ENCODE data around the gene PSME3IP1. TPM values are rescaled to one million over a fixed set of nuclear protein-coding genes. Genes with fewer than 3 reads are reported as not detected.

The PSME3IP1 gene
- total RNA-seq, 1 experiment from 2014 or later, result 103 TPM

DNA sequence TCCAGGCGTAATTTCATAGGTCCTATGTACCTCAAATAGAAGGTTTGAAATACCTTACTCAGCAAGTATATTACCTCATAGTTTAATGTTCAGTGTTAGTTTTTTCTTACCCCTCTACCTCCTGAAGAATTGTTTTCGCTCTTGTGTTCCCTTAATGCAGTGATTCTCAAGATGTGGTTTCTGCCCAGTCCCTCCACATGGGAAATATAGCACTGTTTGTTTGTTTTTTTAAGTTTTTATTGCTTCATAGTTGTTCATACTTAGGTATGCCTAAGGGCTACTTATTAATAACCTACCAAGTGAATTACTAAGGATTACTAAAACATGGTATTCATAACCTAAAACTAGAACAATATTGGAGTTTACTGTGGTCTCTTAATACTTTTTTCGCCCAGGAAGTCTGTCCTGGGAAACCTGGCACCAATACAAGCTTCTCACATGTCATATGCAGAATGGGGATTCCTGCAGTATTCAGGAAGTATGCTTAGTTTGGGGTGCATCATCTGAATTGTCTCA, 5.3 kb upstream of the PSME3IP1 start:
- Mint-ChIP-seq H3K4me3 (no peak overlapping the region), H3K9me3 (no peaks in the 10 kb centered on the region), H3K36me3 (ENCODE audit: insufficient read depth in 1 of 3, low read depth in 3 of 3) (peaks cover 0 to 3% (median 0%) of the 10 kb centered on the region in 3 experiments; a peak in 2 of 7 replicates), H3K27me3 (ENCODE audit: low read depth) (no peaks in the 10 kb centered on the region), H3K4me1 (peaks cover 15 to 17% of the 10 kb centered on the region in 2 experiments), H3K27ac (no peak overlapping the region)
- H2BK20ac ChIP-seq (ENCODE audit: low read depth, low read length, poor library complexity, severe bottlenecking), result no peak overlapping the region
- no peak for DNase-seq
- H3K56ac ChIP-seq (ENCODE audit: insufficient read length, low read depth, low read length), result no peak overlapping the region
- no peak overlapping the region for H2BK120ac ChIP-seq (ENCODE audit: low read depth, low read length, poor library complexity, severe bottlenecking)
- no peak overlapping the region for H2BK12ac ChIP-seq (ENCODE audit: insufficient read length, low read depth, low read length)
- H3K18ac ChIP-seq (ENCODE audit: insufficient read length, low read depth, low read length), result no peak overlapping the region
- no peak overlapping the region for H4K8ac ChIP-seq (replicated peaks; ENCODE audit: insufficient read length, low read depth, low read length)
- H3K4me1 ChIP-seq (ENCODE audit: insufficient read depth, low read length), result no peaks in the 10 kb centered on the region
- H2BK15ac ChIP-seq (ENCODE audit: low read depth, low read length), result no peak overlapping the region
- H4K5ac ChIP-seq (ENCODE audit: insufficient read length, low read depth, low read length), result no peak overlapping the region
- no peak overlapping the region for H3K27ac ChIP-seq (ENCODE audit: insufficient read length, low read depth, low read length)
- peaks cover 14% of the 10 kb centered on the region; the same call in 1 of the 2 replicates for H3K79me2 ChIP-seq (ENCODE audit: insufficient read depth, low read length)
- no peak overlapping the region for H3K4ac ChIP-seq (ENCODE audit: low read depth, low read length)
- H3K9ac ChIP-seq (ENCODE audit: extremely low read depth, insufficient read length, low read length), result no peak overlapping the region
- TF ChIP-seq, protein P1, sequence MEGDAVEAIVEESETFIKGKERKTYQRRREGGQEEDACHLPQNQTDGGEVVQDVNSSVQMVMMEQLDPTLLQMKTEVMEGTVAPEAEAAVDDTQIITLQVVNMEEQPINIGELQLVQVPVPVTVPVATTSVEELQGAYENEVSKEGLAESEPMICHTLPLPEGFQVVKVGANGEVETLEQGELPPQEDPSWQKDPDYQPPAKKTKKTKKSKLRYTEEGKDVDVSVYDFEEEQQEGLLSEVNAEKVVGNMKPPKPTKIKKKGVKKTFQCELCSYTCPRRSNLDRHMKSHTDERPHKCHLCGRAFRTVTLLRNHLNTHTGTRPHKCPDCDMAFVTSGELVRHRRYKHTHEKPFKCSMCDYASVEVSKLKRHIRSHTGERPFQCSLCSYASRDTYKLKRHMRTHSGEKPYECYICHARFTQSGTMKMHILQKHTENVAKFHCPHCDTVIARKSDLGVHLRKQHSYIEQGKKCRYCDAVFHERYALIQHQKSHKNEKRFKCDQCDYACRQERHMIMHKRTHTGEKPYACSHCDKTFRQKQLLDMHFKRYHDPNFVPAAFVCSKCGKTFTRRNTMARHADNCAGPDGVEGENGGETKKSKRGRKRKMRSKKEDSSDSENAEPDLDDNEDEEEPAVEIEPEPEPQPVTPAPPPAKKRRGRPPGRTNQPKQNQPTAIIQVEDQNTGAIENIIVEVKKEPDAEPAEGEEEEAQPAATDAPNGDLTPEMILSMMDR (conservative IDR thresholded peaks at IDR 0.05), result no peak
- no peaks in the 10 kb centered on the region for H3K79me1 ChIP-seq (ENCODE audit: insufficient read depth, low read depth, low read length, poor library complexity, severe bottlenecking)
- peaks cover 8% of the 10 kb centered on the region for H3K23me2 ChIP-seq (ENCODE audit: insufficient read length, low read depth, low read length, poor library complexity, severe bottlenecking)
- no peak overlapping the region for H3K14ac ChIP-seq (ENCODE audit: insufficient read depth, low read length)
- no peak overlapping the region for H4K91ac ChIP-seq (ENCODE audit: insufficient read length, low read depth, low read length)
- no peaks in the 10 kb centered on the region for H3K9me3 ChIP-seq (ENCODE audit: control insufficient read depth, low read depth, low read length)
- no peak overlapping the region for H3K23ac ChIP-seq (ENCODE audit: insufficient read length, low read depth, low read length)
- no peak overlapping the region for H2AFZ ChIP-seq (ENCODE audit: low read length)
- no peak overlapping the region for H3K4me2 ChIP-seq (ENCODE audit: insufficient read depth, insufficient read length, low read length)
- H2BK5ac ChIP-seq (ENCODE audit: insufficient read length, low read length), result no peak overlapping the region
- no peaks in the 10 kb centered on the region for H4K20me1 ChIP-seq (ENCODE audit: control insufficient read depth, insufficient read depth, insufficient read length)
- WGBS (ENCODE audit: extremely low coverage, insufficient read length, low lambda C conversion rate), result no CpG with 5 or more reads among the region's 3 CpGs
- H2AK5ac ChIP-seq (ENCODE audit: insufficient read length, low read length), result no peak overlapping the region
- H3K27me3 ChIP-seq (ENCODE audit: insufficient read depth, low read length), result no peaks in the 10 kb centered on the region
- no peak overlapping the region for H3T11ph ChIP-seq (ENCODE audit: low read length)

Data from H9 (cell line).